SU-DHL-6 (cell line): ENCODE measurements around the gene ANKRD65.

Source experiments
- H2AFZ ChIP-seq: fragments of 200-600 bp; sonication (generic); 2 replicates; pipeline ENCODE4 v1.6.1; 2014; ENCODE audit warnings: low read depth, mild to moderate bottlenecking, moderate library complexity, mixed read lengths, antibody characterized with exemption, low read length; ENCODE audit not compliant: severe bottlenecking
- H3F3A ChIP-seq: fragments of 200-600 bp; shearing (Covaris generic); 2 replicates; pipeline ENCODE4 v1.6.0; 2016; ENCODE audit warnings: antibody characterized with exemption, mild to moderate bottlenecking; ENCODE audit not compliant: insufficient read depth
- H3K27ac ChIP-seq: fragments of 200-600 bp; sonication (generic); 2 replicates; pipeline ENCODE4 v1.5.1; 2016; ENCODE audit warnings: low read depth, mild to moderate bottlenecking, low read length, moderate library complexity, mixed read lengths
- H3K27me3 ChIP-seq: fragments of 200-600 bp; sonication (generic), shearing (Covaris generic); 2 replicates; pipeline ENCODE4 v1.6.0; 2014; ENCODE audit warnings: mild to moderate bottlenecking, low read length
- H3K36me3 ChIP-seq: fragments of 200-600 bp; sonication (generic); 2 replicates; pipeline ENCODE4 v1.6.1; 2014; ENCODE audit warnings: mild to moderate bottlenecking, low read length, mixed read lengths
- H3K4me2 ChIP-seq: fragments of 300-600, 200-600 bp; shearing (Covaris generic), sonication (generic); 2 replicates; pipeline ENCODE4 v1.6.0; 2014; ENCODE audit warnings: low read length, low read depth, mild to moderate bottlenecking; ENCODE audit not compliant: poor library complexity, severe bottlenecking
- H3K4me3 ChIP-seq: fragments of 200-600 bp; sonication (generic); 2 replicates; pipeline ENCODE4 v1.5.1; 2014; ENCODE audit warnings: antibody characterized with exemption, low read length, mild to moderate bottlenecking, mixed read lengths; ENCODE audit not compliant: insufficient read depth, poor library complexity, severe bottlenecking
- H3K79me2 ChIP-seq: fragments of 200-600 bp; sonication (generic); 2 replicates; pipeline ENCODE4 v1.6.1; 2014; ENCODE audit warnings: mild to moderate bottlenecking, low read length, moderate library complexity; ENCODE audit not compliant: insufficient read depth
- H3K9ac ChIP-seq: fragments of 200-600 bp; sonication (generic); 2 replicates; pipeline ENCODE4 v1.7.0; 2014; ENCODE audit warnings: mild to moderate bottlenecking, low read length
- H3K9me2 ChIP-seq: fragments of 200-600 bp; sonication (generic); replicated peaks from 2 replicates; pipeline ENCODE4 v1.6.1; 2014; ENCODE audit warnings: low read length; ENCODE audit not compliant: insufficient read depth
- H3K9me3 ChIP-seq: fragments of 200-600 bp; sonication (generic); 2 replicates; pipeline ENCODE4 v1.6.1; 2014; ENCODE audit warnings: low read length, mixed read lengths; ENCODE audit not compliant: insufficient read depth
- H4K20me1 ChIP-seq: fragments of 200-600 bp; sonication (generic); 2 replicates; pipeline ENCODE4 v1.6.1; 2014; ENCODE audit warnings: low read depth, mild to moderate bottlenecking, antibody characterized with exemption, low read length, moderate library complexity, mixed read lengths
- EZH2phosphoT487 ChIP-seq: fragments of 200-600 bp; sonication (generic), shearing (Covaris generic); conservative IDR thresholded peaks from 2 replicates; pipeline ENCODE4 v1.6.1; 2018; ENCODE audit warnings: mild to moderate bottlenecking, antibody characterized with exemption, low read length, moderate library complexity, mixed read lengths
- TF ChIP-seq, protein P1 (sequence below): fragments of 200-600 bp; sonication (generic); IDR thresholded peaks from one replicate; pipeline ENCODE4 v1.5.1; 2017; ENCODE audit warnings: antibody characterized with exemption, mild to moderate bottlenecking, low read length, moderate library complexity; ENCODE audit not compliant: insufficient read depth, poor library complexity, severe bottlenecking

The ANKRD65 gene

GRCh38 chr1:1422465-1423244, 1.6 kb upstream of the ANKRD65 start:
- no peak overlapping the region for H3K27ac ChIP-seq
- H3K9me3 ChIP-seq: no peaks in the 10 kb centered on the region
- H3K9ac ChIP-seq: no peak overlapping the region
- no peaks in the 10 kb centered on the region for H3K36me3 ChIP-seq
- H3K4me2 ChIP-seq: no peak overlapping the region
- H3K79me2 ChIP-seq: no peaks in the 10 kb centered on the region
- H3K9me2 ChIP-seq: no peaks in the 10 kb centered on the region
- no peak overlapping the region for H2AFZ ChIP-seq
- no peak for TF ChIP-seq EZH2phosphoT487
- TF ChIP-seq, protein P1, sequence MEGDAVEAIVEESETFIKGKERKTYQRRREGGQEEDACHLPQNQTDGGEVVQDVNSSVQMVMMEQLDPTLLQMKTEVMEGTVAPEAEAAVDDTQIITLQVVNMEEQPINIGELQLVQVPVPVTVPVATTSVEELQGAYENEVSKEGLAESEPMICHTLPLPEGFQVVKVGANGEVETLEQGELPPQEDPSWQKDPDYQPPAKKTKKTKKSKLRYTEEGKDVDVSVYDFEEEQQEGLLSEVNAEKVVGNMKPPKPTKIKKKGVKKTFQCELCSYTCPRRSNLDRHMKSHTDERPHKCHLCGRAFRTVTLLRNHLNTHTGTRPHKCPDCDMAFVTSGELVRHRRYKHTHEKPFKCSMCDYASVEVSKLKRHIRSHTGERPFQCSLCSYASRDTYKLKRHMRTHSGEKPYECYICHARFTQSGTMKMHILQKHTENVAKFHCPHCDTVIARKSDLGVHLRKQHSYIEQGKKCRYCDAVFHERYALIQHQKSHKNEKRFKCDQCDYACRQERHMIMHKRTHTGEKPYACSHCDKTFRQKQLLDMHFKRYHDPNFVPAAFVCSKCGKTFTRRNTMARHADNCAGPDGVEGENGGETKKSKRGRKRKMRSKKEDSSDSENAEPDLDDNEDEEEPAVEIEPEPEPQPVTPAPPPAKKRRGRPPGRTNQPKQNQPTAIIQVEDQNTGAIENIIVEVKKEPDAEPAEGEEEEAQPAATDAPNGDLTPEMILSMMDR: no peak
- H3F3A ChIP-seq: no peaks in the 10 kb centered on the region
- no peaks in the 10 kb centered on the region for H3K27me3 ChIP-seq
- no peak overlapping the region for H3K4me3 ChIP-seq
- no peaks in the 10 kb centered on the region for H4K20me1 ChIP-seq

DNA sequence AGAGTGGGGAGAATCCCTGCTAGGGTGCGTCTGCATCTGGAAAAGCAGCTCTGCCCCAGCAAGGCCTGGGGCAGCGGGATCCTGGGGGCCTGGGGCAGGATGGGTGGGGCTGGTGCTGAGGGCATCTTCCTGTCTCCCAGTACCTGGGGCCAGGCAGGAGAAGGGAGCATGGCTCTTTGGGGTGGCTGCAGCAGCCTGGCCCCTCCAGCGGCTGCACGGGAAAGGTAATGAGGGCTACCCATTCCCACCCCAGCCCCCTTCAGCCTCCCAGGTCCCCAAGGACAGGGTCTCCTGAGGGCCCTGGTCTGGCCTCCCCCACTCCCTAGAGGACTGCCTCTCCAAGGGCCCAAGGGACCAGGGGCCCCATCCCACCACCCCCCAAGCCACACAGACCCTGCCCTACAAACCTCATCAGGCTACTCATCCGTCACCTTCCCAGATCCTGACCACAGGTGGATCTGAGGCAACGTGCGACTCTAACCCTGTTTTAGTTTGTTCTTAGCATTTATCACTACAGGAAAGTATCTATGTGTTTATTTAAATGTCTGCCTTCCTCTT, 910 bp upstream of the ANKRD65 start:
- Histone ChIP-seq H3K4me2 (no peak overlapping the region), H3K9me3 (no peaks in the 10 kb centered on the region), H3K4me3 (no peak overlapping the region), H3K9ac (no peak overlapping the region), H3K79me2 (no peaks in the 10 kb centered on the region), H3F3A (no peaks in the 10 kb centered on the region), H3K36me3 (no peaks in the 10 kb centered on the region), H3K9me2 (no peaks in the 10 kb centered on the region), H2AFZ (no peak overlapping the region), H4K20me1 (no peaks in the 10 kb centered on the region), H3K27ac (no peak overlapping the region), H3K27me3 (no peaks in the 10 kb centered on the region)
- TF ChIP-seq EZH2phosphoT487: no peak
- TF ChIP-seq, protein P1: no peak

DNA sequence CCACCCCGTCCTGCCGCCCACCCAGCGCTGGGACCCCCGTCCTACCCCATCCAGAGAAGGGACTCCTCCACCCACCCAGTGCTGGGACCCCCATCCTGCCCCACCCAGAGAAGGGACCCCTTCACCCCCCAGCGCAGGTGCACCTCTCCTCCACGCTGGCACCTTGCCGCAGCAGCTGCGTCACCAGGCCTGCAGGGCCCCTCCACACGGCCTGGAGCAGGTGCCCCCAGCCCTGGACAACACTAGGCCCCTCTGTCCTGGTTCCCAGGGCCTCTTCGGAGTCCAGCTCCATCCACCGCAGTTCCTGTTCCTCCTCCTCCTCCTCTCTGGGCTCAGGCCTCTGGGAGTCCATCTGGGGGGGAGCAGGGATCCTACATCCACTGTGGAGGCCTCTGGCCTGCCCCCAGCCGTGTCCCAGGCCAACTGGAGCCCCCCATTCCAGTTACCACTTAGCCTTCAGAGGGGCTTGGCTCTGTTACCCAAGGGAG, 378 bp downstream of the ANKRD65 start:
- H3K9me2 ChIP-seq: no peaks in the 10 kb centered on the region
- H3K9me3 ChIP-seq: no peaks in the 10 kb centered on the region
- H4K20me1 ChIP-seq: no peaks in the 10 kb centered on the region
- H3K9ac ChIP-seq: no peak overlapping the region
- H3K4me2 ChIP-seq: no peak overlapping the region
- H3K4me3 ChIP-seq: no peak overlapping the region
- no peaks in the 10 kb centered on the region for H3K79me2 ChIP-seq
- no peak overlapping the region for H2AFZ ChIP-seq
- H3K36me3 ChIP-seq: no peaks in the 10 kb centered on the region
- no peaks in the 10 kb centered on the region for H3K27me3 ChIP-seq
- no peak overlapping the region for H3K27ac ChIP-seq
- no peaks in the 10 kb centered on the region for H3F3A ChIP-seq
- TF ChIP-seq EZH2phosphoT487: no peak
- TF ChIP-seq, protein P1: no peak
